ENCODE data around the gene ANKRD11.

- TF ChIP-seq CTCF (IDR thresholded peaks at IDR 0.05; ENCODE audit: insufficient read depth, low read length, poor library complexity, severe bottlenecking) = no peak
- no peak for TF ChIP-seq EZH2phosphoT487 (conservative IDR thresholded peaks at IDR 0.05; ENCODE audit: low read length)
Observed at GRCh38 chr16:89404561-89404960, 85.8 kb downstream of the ANKRD11 start.

Data from SU-DHL-6 (cell line).